ENCODE results near the gene SBF1.
"Not testable (repeated sequence)": the region's sequence is repeated elsewhere in the genome, so short reads cannot be mapped to it uniquely, and the experiment has no call there.

The SBF1 gene

DNA sequence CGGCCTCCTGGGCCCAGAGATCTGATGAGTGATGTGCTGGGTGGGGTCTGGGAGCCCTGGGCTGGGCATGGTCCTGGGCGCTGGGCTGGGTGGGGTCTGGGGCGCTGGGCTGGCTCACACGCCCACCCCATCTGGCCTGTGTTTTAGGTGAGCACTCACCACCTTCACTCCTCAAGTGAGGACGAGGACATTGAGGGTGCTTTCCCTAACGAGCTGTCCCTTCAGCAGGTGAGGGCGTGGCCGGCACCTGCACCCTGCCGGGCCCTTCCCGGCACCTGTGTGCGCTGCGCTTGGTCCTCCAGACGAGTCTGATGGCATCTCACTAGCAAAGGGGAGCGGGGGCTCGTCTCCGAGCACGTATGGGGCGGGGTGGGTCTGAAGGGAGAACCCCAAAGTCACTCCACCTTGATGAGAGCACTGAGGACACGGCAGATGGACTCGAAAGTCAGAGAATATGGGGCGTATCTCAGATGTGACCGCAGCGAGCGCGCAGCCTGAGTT, 37.9 kb downstream of the SBF1 start:
- Histone ChIP-seq H3K9me3 (no peaks in the 10 kb centered on the region), H3K36me3 (replicated peaks) (peaks cover 54% of the 10 kb centered on the region), H3K27me3 (ENCODE audit: low read depth) (no peaks in the 10 kb centered on the region), H3K4me1 (no peaks in the 10 kb centered on the region), H3K4me3 (no peak overlapping the region)
- in situ Hi-C loops (cut with MboI; ENCODE audit: low sequenced_read_pairs), result no loop called here
- DNase-seq (ENCODE audit: low spot score in 2 of 2), result no peak

DNA sequence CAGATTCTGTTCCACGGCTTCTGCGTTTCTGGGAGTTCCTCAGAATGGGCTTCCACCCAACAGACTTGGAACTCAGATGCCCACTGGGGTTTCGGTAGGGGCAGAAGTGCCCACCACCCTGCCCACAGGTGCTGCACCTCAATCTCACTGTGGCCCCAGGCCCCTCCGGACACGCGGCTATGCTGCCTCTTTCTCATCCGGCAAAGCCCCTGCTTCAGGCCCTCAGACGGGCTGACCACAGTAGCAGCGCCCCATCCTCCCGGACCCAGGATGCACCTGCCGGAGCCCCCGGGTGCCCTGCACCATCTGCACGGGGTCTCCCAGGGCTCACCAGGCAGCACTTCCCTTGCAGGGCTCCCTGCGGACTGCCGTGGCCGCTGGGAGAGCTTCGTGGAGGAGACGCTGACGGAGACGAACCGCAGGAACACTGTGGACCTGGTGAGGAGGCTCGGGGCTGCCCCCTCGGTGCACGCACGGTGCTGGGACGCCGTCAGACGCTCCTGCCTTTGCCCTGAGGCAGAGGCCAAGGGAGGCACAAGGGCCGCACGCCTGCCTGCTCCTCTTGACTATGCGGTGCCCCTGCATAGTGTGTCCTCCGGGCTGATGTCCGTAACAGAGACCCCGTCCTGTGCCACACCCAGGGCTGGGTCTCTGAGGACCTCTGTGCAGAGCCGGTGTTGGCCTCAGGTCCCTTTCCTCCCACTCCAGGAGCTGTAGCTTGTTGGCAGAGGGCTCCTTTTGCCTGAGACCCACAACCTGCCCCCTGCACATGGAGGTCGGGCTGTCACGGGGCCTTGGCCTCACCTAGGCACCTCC, 38.6 kb downstream of the SBF1 start:
- Histone ChIP-seq H3K9me3 (no peaks in the 10 kb centered on the region), H3K36me3 (replicated peaks) (peaks cover 59% of the 10 kb centered on the region), H3K4me3 (no peak overlapping the region), H3K27me3 (ENCODE audit: low read depth) (no peaks in the 10 kb centered on the region), H3K4me1 (no peaks in the 10 kb centered on the region)
- in situ Hi-C loops (cut with MboI; ENCODE audit: low sequenced_read_pairs), result no loop called here
- no peak for DNase-seq (ENCODE audit: low spot score in 2 of 2)

DNA sequence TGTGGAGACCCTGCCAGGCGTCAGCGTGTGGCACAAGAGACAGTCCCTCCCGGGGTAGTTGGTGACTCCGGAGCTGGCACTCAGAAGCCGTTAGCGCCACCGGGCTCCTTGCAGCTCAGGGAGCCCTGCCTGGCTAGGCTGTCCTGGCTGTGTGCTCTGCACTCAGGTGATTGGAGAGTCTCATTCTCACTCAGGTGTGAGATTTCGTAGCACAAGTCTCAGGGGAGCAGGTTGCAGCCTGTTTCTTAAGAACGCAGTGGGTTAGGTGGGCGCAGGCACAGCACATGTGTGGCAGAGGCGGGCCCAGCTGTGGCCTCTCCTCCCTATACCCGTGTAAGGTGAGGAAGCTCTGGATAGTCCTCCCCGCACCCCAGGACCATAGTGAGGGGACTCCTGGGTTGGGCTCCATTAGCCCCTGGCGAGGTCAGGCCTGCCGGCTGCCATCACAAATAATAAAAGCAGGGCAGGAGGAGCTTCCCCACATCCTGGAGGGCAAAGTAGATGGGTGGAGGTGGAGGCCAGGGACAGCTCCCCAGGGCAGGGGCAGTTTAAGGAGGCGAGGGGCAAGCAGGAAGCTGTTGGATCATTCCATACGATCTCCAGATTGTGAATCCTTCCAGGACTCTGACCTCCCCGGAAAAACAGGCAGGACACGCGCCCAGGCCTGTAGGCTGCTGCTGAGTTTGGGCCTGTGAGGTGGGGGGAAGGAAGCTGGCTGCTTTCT, 39.4 kb downstream of the SBF1 start:
- DNase-seq (ENCODE audit: low spot score in 2 of 2), result no peak

DNA sequence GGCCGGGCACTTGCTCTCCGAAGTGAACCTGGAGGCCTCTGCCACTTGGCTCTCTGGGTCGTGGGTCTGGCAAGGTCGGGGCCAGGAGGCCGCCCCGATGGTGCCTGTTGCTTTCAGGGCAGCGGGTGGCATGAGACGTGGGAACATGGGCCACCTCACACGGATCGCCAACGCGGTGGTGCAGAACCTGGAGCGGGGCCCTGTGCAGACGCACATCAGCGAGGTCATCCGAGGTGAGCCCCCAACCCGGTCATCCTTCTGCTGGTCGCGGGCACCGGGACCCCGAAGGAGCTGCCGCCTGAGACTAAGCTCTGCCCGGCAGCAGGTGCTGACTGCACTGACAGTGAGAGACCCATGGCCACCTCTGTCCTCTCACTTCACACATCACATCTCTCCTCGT, 40.0 kb downstream of the SBF1 start:
- H3K36me3 ChIP-seq (replicated peaks), result peaks cover 56% of the 10 kb centered on the region
- in situ Hi-C loops (cut with MboI; ENCODE audit: low sequenced_read_pairs), result no loop called here

More for the DNA sequence above, 39.4 kb downstream of the SBF1 start:
- Histone ChIP-seq H3K4me1 (no peaks in the 10 kb centered on the region), H3K27me3 (ENCODE audit: low read depth) (no peaks in the 10 kb centered on the region), H3K4me3 (no peak overlapping the region), H3K36me3 (replicated peaks) (peaks cover 55% of the 10 kb centered on the region), H3K9me3 (no peaks in the 10 kb centered on the region)
- in situ Hi-C loops (cut with MboI; ENCODE audit: low sequenced_read_pairs), result no loop called here

DNA sequence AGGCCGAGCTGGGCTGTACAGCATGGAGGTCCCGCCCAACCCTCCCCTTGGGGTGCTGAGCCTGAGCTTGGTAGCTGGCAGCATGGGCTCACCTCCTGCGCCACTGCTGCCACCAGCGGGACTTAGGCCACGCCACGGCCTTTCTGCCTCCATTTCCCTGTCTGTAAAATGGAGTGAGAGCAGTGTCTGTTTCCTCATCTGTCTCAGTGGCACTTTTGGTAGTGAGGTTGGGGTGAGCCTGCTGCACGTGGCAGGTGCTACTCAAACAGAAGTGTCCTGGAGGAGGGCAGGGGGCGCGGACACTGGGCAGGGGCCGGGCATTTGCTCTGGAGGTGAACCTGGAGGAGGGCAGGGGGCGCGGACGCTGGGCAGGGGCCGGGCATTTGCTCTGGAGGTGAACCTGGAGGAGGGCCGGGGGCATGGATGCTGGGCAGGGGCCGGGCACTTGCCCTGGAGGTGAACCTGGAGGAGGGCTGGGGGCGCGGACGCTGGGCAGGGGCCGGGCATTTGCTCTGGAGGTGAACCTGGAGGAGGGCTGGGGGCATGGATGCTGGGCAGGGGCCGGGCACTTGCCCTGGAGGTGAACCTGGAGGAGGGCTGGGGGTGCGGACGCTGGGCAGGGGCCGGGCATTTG, 41.8 kb downstream of the SBF1 start:
- H3K4me3 ChIP-seq; in situ Hi-C loops (cut with MboI; ENCODE audit: low sequenced_read_pairs); H3K27me3 ChIP-seq (ENCODE audit: low read depth); H3K9me3 ChIP-seq; DNase-seq (ENCODE audit: low spot score in 2 of 2); H3K4me1 ChIP-seq: not testable (repeated sequence)
- H3K36me3 ChIP-seq (replicated peaks), result peaks cover 56% of the 10 kb centered on the region

More for the DNA sequence above, 40.0 kb downstream of the SBF1 start:
- Histone ChIP-seq H3K4me3 (no peak overlapping the region), H3K9me3 (no peaks in the 10 kb centered on the region), H3K4me1 (no peaks in the 10 kb centered on the region), H3K27me3 (ENCODE audit: low read depth) (no peaks in the 10 kb centered on the region)
- no peak for DNase-seq (ENCODE audit: low spot score in 2 of 2)

DNA sequence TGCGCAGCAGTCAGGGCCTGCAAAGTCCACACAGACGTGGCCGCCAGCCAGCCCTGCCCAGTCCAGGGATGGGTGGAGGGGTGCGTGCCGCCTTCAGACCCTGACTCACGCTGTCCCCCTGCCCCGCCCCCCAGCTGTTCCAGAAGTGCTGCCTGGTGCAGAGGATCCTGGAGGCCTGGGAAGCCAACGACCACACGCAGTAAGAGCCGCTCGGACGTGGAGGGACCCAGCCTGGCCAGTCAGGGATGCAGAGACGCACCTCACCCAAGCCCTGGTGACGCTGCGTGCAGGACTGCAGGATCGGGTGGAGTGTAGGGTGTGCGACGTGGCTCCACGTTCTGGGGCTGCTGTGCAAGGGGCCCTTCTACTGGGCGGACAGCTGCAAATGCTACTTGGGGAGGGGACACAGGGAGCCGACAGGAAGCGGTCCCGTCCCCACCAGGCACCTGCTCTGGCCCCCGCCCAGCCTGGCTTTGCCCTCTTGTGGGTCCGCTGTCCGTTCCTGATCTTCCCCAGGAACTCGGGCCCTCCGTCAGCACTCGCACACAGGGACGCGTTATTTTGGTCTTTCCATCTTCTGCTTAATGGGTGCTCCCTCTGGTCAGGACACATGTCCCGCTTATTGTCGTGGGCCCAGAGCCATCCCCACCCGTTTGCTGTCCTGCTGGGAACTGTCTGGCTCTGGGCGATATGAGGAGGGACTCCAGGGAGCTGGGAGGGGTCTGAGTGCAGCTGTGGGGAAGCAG, 42.5 kb downstream of the SBF1 start:
- Histone ChIP-seq H3K27me3 (ENCODE audit: low read depth) (no peaks in the 10 kb centered on the region), H3K9me3 (no peaks in the 10 kb centered on the region), H3K36me3 (replicated peaks) (peaks cover 57% of the 10 kb centered on the region), H3K4me1 (no peaks in the 10 kb centered on the region), H3K4me3 (no peak overlapping the region)
- in situ Hi-C loops (cut with MboI; ENCODE audit: low sequenced_read_pairs), result no loop called here
- DNase-seq (ENCODE audit: low spot score in 2 of 2), result no peak

DNA sequence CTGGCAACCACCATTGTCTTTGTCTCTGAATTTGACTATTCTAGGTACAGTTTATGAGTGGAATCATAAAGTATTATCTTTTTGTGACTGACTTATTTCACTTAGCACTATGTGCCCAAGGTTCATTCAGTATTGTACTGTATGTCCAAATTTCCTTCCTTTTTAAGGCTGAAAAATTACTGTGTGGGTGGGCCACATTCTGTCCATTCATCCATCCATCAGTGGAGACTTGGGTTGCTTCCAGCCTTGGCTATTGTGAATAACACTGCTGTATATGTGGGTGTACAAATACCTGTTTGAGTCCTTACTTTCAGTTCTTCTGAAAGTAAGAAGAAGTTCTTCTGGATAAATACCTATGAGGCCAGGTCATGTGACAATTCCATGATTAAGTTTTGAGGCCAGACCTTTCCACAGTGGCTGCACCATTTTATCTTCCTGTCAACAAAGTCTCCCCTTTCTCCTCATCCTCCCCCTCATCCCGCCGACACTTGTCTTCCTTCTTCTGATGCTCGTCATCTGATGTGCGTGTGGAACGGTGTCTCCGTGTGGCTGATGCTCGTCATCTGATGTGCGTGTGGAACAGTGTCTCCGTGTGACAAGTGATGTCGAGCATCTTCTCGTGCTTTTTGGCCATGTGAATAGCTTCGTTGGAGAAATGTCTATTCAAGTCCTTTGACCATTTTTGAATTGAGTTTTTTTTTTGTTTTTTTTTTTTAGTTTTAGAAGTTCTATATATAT, 49.5 kb downstream of the SBF1 start:
- no peak for DNase-seq (ENCODE audit: low spot score in 2 of 2)
- Histone ChIP-seq H3K36me3 (replicated peaks) (peaks cover 79% of the 10 kb centered on the region), H3K4me1 (no peaks in the 10 kb centered on the region), H3K9me3 (no peaks in the 10 kb centered on the region), H3K4me3 (no peak overlapping the region), H3K27me3 (ENCODE audit: low read depth) (no peaks in the 10 kb centered on the region)
- in situ Hi-C loops (cut with MboI; ENCODE audit: low sequenced_read_pairs), result no loop called here

DNA sequence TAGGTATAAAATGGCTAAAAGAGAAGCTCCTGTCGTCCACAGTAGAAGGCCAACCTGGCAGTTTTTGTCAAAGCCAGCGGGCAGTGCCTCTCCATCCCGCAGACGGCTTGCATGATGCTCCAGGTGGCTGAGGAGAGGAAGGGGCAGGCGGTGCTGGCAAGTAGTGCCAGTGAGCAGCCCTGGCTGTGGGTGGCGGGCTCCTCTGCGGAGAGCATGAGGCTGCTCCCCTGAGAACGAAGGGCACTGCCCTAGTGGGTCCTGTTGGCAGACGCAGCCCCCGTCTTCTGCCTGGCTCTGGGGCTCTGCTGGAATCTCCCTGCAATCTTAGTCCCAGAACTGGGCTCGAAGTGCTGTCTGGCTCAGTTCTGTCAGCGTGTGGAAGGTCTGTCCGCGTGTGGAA, 50.9 kb downstream of the SBF1 start:
- Histone ChIP-seq H3K9me3 (no peaks in the 10 kb centered on the region), H3K36me3 (replicated peaks) (peaks cover 81% of the 10 kb centered on the region), H3K27me3 (ENCODE audit: low read depth) (no peaks in the 10 kb centered on the region), H3K4me3 (no peak overlapping the region), H3K4me1 (no peaks in the 10 kb centered on the region)
- no peak for DNase-seq (ENCODE audit: low spot score in 2 of 2)
- in situ Hi-C loops (cut with MboI; ENCODE audit: low sequenced_read_pairs), result no loop called here

DNA sequence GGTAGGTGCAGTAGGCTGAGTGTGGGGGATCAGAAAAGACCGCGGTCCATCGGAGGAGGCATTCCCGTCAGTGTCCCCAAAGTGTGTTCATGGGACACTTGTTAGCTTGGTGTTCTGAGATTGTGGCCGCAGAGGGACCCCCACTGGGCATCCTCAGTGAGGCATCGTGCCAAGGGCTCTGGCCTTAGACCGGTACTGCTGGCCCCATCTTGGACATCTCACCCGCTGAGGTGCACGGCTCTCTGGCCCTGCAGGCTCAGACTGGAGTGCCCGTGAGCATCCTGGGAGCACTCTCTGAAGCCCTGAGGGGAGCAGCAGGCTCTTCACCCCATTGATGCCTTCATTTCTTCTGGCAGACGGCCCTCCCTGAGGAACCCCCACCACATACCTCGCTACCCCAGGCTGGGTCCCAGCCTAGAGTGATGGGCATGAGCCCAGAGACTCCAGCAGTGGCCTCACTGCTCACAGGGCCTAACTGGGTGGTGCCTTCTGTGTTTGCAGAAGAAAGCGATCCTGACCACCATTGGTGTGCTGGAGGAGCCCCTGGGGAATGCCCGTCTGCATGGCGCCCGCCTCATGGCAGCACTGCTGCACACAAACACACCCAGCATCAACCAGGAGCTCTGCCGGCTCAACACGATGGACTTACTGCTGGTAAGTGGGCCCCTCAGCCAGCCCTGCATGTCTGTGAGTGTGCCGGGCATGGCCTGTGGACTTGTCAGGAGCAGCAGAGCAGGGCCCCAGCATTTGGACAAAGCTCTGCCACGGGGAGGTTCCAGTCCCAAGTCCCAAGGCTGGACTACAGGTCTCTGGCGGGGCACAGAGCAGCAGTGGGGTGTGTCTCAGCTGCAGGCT, 51.6 kb downstream of the SBF1 start:
- Histone ChIP-seq H3K36me3 (replicated peaks) (peaks cover 78% of the 10 kb centered on the region), H3K9me3 (no peaks in the 10 kb centered on the region), H3K27me3 (ENCODE audit: low read depth) (no peaks in the 10 kb centered on the region), H3K4me1 (no peaks in the 10 kb centered on the region), H3K4me3 (no peak overlapping the region)
- no peak for DNase-seq (ENCODE audit: low spot score in 2 of 2)
- in situ Hi-C loops (cut with MboI; ENCODE audit: low sequenced_read_pairs), result no loop called here

DNA sequence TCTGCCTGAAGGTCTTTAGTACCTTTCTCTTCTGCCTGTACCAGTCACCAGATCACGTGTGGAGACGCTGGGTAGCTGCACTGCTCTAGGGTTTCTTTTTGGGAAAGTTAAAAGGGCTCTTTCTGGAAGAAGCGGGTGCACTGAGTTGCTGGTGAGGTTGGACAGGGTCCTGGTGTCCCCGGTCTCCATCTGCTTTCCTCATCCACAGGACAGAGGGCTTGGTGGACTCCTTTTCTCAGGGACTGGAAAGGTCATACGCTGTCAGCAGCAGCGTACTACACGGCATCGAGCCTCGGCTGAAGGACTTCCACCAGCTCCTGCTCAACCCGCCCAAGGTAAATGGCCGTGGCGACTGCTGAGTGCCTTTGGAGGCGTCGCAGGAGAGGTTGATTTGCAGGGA, 52.8 kb downstream of the SBF1 start:
- Histone ChIP-seq H3K27me3 (ENCODE audit: low read depth) (no peaks in the 10 kb centered on the region), H3K4me1 (no peaks in the 10 kb centered on the region), H3K4me3 (no peak overlapping the region), H3K36me3 (replicated peaks) (peaks cover 80% of the 10 kb centered on the region), H3K9me3 (no peaks in the 10 kb centered on the region)
- in situ Hi-C loops (cut with MboI; ENCODE audit: low sequenced_read_pairs), result no loop called here
- no peak for DNase-seq (ENCODE audit: low spot score in 2 of 2)

DNA sequence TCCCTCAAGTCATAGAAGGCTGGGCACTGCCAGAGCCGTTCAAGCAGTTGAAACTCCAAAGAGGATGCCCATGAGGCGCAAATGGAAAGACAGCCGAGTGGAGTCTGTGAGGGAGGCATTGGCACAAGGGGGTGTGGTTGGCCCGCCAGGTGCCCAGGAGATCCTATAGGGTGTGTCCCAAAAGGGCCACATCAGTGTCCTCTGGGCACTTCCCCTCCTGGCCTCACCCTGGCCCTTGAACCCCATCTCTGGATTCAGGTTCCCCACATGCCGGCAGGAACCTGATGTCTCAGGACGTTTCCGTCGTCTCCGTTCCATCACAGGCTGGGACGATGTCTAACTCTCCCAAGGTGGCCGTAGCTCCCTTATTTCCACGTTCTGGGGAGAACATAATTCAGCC, 54.3 kb downstream of the SBF1 start:
- no peak for DNase-seq (ENCODE audit: low spot score in 2 of 2)
- Histone ChIP-seq H3K4me1 (no peaks in the 10 kb centered on the region), H3K9me3 (no peaks in the 10 kb centered on the region), H3K36me3 (replicated peaks) (peaks cover 87% of the 10 kb centered on the region), H3K27me3 (ENCODE audit: low read depth) (no peaks in the 10 kb centered on the region), H3K4me3 (no peak overlapping the region)
- in situ Hi-C loops (cut with MboI; ENCODE audit: low sequenced_read_pairs), result no loop called here

DNA sequence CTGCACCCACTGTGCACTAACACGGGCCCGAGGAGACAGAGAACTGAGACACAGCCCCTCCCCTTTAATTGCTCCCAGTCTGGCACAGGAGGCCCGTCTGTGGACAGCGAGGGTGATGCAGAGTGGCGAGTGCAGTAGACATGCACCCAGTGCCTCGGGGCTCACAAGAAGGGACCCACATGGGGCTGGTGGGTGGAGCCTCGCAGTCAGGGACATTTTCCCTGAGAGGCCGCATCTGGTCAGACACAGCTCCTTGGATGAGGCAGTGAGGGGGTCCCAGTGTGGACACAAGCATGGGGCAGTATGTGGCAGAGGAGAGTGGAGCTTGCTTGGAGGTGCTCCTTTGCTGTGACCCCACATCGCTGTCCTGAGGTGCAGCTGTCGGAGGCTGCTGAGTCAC, 54.8 kb downstream of the SBF1 start:
- DNase-seq (ENCODE audit: low spot score in 2 of 2), result no peak
- no peaks in the 10 kb centered on the region for H3K9me3 ChIP-seq
- no peak overlapping the region for H3K4me3 ChIP-seq
- peaks cover 88% of the 10 kb centered on the region for H3K36me3 ChIP-seq (replicated peaks)
- H3K27me3 ChIP-seq (ENCODE audit: low read depth), result no peaks in the 10 kb centered on the region
- in situ Hi-C loops (cut with MboI; ENCODE audit: low sequenced_read_pairs), result no loop called here
- H3K4me1 ChIP-seq, result no peaks in the 10 kb centered on the region
